GM10248 (cell line): Measurements from ENCODE around the gene SEMA3D.

Experiments used
- CTCF ChIA-PET: fragments of 300-600 bp; sonication (Branson Sonifier 250); formaldehyde crosslinking; extraction: SDS; loops from one replicate; lab custom pipeline; 2021; ENCODE audit warnings: antibody characterized with exemption; lab: Yijun Ruan, JAX
- POLR2A ChIA-PET: fragments of 350-650 bp; sonication (Branson Sonifier 250); formaldehyde crosslinking; extraction: SDS; loops from one replicate; lab custom pipeline; 2020; ENCODE audit warnings: antibody characterized with exemption; lab: Yijun Ruan, JAX
- DNase-seq: peaks from one replicate; pipeline ENCODE4 v3.0.0; 2012; ENCODE audit errors: extremely low spot score
- CTCF ChIP-seq: IDR thresholded peaks from 2 replicates; pipeline ENCODE4 v1.5.1; 2012; ENCODE audit warnings: mild to moderate bottlenecking, low read depth; ENCODE audit errors: extremely low read depth, missing control alignments, control extremely low read depth

Gene SEMA3D

GRCh38 chr7:85094046-85094725 lies 92.7 kb downstream of the SEMA3D start:
- ChIA-PET CTCF (no interaction called here), POLR2A (no interaction called here)
- no peak for DNase-seq
- TF ChIP-seq CTCF, result no peak

- TF ChIP-seq CTCF, result no peak
- ChIA-PET POLR2A (no interaction called here), CTCF (interaction anchor here (1.4 kb wide), 1 partner anchor 19 kb away, joined by 3 read pairs; no protein-coding TSS in a partner anchor)
- DNase-seq, result no peak
These were observed 95.3 kb downstream of the SEMA3D start for GRCh38 chr7:85091565-85091928.

GRCh38 chr7:85090919-85091564 lies 95.8 kb downstream of the SEMA3D start:
- no peak for DNase-seq
- ChIA-PET CTCF (interaction anchor here (1.1 to 1.4 kb wide), 2 partner anchors 19 to 35 kb away, joined by 3 read pairs; no protein-coding TSS in a partner anchor), POLR2A (no interaction called here)
- no peak for TF ChIP-seq CTCF

GRCh38 chr7:85090143-85090542 lies 96.7 kb downstream of the SEMA3D start:
- no peak for DNase-seq
- TF ChIP-seq CTCF, result no peak
- CTCF ChIA-PET, result interaction anchor here (1.1 to 1.8 kb wide), 3 partner anchors 12 to 36 kb away, joined by 3 to 4 read pairs (median 3); no protein-coding TSS in a partner anchor
- POLR2A ChIA-PET, result no interaction called here

- ChIA-PET POLR2A (no interaction called here), CTCF (no interaction called here)
- no peak for TF ChIP-seq CTCF
- no peak for DNase-seq
These were observed 105.0 kb downstream of the SEMA3D start for GRCh38 chr7:85081846-85082245.

- no peak for DNase-seq
- POLR2A ChIA-PET, result no interaction called here
- CTCF ChIA-PET, result no interaction called here
- TF ChIP-seq CTCF, result no peak
These were observed 105.5 kb downstream of the SEMA3D start for GRCh38 chr7:85081392-85081791.
